GM18499 (cell line): ENCODE measurements around the gene LRBA.
"Not testable (repeated sequence)": the region's sequence is repeated elsewhere in the genome, so short reads cannot be mapped to it uniquely, and the experiment has no call there.

Experiments
- ATAC-seq: cut with Tn5 transposase; IDR thresholded peaks from one replicate; pipeline ENCODE4 v1.9.1; 2021; ENCODE audit warnings: moderate number of reproducible peaks; ENCODE audit not compliant: insufficient read depth, unreplicated experiment

The LRBA gene

DNA sequence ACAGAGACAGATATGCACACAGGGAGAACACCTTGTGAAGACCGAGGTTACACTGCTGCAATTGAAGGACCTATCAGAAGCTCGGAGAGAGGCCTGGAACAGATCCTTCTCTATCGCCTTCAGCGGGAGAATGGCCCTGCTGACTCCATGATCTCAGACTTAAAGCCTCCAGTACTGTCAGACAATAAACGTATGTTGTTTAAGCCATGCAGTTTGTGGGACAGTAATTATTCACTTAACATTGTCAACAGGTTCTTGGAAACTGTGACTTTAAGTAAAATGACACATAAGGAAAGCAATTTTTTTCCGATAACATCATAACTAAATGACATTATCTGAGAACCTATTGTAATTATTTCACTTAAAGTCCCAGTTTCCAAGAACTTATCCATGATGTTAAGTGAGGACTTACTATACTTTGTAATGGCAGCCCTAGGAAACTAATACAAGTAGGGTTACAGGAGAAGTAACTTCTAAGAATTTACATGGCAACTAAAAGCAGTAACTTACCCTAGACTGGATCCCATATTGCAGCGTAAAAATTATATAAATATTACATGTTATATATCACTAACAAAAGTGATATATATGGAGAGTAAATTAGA lies 613.9 kb downstream of the LRBA start:
- no peak for ATAC-seq

DNA sequence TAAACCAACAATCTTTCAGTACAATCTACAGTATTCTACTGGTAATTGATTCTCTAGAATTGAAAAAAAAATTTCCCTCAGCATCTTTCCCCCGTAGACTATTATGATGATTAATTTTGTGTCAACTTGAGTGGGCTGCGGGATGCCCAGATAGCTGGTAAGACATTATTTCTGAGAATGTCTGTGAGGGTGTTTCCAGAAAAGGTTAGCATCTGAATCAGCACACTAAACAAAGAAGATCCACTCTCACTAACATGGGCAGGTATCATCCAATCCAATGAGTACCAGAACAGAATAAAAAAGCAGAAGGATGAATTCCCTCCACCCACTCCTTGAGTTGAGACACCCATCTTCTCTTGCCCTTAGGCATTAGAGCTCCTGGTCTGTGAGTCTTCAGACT lies 619.2 kb downstream of the LRBA start:
- ATAC-seq, result no peak

DNA sequence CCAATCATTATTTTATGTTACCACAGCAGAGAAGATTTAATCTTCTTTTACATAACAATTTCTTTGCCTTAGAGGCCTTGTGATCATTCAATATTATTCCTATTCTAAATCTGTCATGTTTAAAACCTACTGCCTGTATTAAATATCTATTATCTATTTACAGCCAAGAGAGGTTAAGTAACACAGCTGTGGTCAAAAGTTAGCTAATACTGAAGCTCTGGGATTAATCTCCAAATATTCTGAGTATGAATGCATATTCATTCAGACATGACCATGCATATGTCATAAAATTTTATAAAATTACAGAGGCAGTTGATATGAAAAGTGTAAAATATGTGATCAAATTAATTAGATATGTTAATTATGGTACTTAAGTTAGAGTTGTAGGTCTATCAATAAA lies 621.0 kb downstream of the LRBA start:
- ATAC-seq, result no peak

DNA sequence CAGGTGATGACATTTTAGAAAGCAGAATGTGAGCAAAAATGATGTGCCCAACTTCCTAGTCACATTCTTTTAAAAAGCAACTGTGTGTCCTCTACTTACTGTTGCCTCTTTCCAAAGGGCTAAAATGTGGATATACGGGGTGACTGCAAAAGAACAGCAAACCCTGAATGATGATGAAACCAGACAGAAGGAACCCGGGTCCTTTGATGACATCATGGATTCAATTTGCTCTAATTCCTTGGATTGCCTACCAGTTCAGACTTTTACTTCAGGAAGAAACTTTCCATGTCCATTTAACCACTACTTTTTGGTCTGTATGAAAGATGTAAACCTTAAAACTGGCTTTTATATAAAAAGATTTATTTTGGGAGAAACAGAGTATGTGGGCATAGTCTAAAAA lies 624.0 kb downstream of the LRBA start:
- no peak for ATAC-seq

DNA sequence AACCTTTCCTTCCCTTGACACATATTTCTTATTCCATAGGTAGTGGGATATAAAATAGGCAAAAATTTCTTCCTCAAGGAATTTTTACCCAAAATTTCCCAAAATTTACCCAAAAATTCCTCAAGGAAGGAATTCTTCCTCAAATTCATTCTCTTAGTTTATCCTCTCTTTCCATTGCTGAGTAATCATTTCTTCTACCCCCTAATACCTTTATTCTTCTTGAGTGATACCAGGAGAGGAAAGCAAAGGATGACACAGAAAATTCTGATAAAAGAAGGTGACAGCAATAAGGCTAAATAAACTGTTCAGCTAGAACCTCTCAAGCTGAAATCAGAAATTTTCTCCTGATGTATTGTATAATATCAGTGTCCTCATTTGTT lies 624.6 kb downstream of the LRBA start:
- ATAC-seq, result no peak

DNA sequence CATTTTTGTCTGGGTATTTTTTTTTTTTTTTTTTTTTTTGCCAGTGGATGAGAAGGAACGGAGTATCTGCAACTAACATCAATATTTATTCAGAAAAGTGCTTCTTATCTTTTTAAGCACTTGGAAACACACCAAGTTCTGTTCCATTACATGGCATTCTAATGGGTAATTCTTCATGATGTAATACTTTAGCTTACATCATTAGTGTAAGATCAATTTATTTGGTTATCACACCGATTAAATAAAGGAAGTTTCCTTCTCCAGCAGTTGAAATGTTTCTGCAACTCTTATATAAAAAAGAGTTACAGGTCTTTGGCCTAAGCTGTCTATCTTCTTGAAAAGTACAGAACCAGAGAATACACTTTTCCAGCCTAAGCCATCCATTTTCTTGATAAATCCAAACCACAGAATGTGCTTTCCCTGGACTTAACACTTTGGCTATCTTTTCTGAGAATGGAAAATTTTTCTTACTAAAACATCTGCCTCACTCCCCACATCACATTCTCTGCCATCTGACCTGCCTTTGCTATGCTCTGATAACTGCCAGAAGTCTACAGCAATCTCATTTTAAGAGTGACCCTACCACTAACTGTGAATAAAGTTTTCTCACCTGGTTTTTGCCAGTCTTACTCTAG lies 625.1 kb downstream of the LRBA start:
- no peak for ATAC-seq

DNA sequence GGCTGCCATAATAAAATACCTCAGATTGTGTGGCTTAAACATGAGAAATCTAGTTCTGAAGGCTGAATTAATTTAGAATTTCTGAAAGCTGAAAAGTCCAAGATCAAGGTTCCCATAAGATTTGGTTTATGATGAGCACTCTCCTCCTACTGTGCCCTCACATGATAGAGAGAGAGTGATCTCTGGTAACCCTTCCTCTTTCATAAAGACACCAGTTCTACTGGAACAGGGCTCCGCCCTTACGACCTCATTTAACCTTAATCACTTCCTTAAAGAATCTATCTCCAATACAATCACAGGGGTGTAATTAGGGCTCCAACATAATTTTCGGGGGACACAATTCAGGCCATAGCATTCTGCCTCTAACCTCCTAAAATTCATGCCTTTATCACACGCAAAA lies 627.1 kb downstream of the LRBA start:
- ATAC-seq, result no peak

DNA sequence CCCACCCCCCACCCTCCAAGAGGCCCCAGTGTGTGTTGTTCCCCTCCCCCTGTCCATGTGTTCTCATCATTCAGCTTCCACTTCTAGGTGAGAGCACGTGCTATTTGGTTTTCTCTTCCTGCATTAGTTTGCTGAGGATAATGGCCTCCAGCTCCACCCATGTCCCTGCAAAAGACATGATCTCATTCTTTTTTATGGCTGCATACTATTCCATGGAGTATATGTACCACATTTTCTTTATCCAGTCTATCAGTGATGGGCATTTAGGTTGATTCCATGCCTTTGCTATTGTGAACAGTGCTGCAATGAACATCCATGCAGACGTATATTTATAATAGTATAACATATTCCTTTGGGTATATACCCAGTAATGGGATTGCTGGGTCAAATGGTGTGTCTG lies 628.7 kb downstream of the LRBA start:
- ATAC-seq, result not testable (repeated sequence)

DNA sequence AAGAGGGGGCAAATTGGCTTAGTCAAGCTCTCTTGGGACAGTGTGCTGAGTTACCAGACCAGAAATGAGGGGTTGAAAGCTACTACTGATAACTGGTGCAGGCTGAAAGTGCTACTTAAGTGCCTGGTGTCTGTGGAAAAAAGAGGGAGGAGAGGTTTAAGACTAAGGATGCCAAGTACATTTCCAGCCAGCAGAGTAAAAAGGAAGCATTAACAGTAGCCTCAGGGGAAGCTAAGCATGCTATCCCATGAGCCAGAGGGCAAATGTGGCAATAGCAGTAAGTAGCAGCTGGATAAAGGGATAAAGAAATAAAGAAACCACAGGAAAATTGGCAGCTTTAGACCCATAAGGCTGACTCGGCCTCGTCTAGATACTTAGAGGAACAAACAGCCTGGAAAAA lies 629.5 kb downstream of the LRBA start:
- no peak for ATAC-seq

DNA sequence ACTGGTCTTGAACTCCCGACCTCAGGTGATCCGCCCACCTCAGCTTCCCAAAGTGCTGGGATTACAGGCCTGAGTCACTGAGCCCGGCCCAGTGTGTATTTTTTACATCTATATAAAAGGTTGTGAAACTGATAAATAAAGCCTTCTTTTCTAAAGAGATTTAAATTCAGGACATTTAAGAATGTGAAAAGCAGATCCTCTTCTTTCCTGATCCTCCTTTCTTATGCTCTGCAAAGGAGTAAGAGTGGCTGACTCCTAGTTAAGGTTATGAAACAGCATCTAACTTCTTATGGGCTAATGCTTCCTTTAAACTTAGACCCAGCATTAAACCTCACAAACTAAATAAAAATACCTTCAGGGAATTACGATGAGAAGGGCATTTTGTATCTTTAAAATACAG lies 630.8 kb downstream of the LRBA start:
- ATAC-seq, result no peak

DNA sequence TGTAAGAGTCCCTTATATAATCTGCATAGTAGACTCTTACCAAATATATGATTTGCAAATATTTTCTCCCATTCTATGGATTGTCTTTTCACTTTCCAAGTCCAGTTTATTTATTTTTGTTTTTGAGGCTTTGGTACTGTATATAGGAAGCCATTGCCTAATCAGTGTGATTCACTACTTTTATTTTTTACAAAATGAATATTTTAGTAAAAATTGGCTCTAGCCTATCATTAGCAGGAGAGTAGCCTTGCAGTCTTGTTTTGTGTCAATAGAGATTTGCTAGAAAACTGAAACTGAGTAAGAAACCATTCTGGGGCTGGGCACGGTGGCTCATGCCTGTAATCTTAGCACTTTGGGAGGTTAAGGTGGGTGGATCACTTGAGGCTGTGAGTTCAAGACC lies 633.1 kb downstream of the LRBA start:
- no peak for ATAC-seq

DNA sequence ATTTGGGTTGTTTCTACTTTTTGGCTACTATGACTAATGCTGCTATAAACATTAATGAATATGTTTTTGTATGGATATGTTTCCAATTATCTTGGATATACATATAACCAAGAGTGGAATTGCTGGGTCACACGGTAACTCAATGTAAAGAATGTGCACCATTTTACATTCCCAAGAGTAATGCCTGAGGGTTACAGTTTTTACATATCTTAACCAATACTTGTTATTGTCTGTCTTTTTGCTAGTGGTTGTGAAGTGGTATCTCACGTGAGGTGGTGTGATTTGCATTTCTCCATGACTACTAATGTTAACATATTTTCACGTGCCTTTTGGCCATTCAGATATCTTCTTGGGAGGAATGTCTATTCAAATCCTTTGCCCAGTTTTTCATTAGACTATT lies 633.5 kb downstream of the LRBA start:
- no peak for ATAC-seq

DNA sequence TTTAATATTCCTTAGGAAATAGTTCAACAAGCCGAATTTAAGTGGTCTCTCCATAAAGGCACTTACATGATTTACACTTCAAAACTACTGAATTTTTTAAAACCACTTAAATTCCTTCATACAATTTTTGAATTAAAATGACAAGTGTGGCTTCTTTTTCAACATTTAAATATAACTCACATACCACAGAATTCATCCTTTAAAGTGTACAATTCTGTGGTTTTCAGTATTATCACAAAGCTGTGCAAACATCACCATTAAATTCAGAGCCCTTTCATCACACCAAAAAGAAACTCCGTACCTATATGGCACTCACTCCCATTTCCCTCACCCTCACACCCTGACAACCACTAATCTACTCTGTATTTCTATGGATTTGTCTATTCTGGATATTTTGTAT lies 634.0 kb downstream of the LRBA start:
- no peak for ATAC-seq

DNA sequence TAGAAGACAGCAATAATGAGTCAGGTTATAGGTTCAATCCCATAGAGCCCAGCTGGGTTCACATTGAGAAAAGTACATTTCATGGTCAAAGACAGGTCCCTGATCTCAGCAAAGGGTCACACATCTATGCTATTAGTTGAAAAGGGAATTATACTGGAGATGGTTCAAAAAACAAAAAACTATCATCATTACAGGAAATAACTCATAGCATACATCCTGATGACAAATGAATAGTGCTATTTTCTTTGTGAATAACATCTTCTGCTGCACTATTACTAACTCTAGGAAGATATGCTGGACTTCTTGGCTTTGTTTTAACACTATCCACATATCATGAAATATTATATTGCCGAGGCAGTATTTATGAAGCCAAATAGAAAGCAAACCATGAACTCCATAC lies 635.6 kb downstream of the LRBA start:
- ATAC-seq, result no peak

DNA sequence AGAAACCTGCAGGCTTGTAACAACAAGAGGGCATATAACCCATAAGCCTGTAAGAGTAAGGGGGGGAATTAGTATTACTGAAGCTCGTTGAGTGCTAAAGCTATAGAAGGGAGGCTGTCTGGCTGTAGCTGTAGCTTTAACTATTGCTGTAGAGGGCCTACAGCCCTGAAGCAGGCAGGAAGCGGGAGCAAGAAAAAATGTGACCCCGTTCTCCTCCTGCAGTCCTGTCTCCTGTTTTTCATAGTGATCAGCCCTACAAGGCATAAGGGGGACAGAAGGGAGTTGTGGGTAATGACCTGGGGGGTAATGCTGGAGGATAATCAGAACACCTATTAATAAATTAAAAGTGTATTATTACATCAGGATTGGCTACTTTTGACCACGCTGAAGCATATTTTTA lies 640.1 kb downstream of the LRBA start:
- no peak for ATAC-seq

DNA sequence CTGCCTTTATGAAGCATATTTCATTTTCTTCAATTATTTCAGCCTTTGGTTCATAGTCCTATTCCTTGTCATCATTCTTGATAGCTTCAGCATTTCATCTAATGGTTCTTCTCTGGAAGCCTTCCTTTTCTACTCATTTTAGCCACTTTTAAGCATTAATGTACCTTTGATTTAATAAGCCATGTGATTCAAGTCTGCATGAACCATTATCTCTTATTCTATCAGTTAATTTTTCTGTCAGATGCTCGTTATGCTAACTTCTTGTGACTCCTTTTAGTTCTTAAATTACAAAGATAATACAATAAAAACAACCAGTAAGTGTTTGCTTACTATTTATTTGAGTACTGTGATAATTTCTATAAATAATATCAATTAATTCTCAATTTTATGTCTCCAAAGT lies 643.2 kb downstream of the LRBA start:
- ATAC-seq, result no peak

DNA sequence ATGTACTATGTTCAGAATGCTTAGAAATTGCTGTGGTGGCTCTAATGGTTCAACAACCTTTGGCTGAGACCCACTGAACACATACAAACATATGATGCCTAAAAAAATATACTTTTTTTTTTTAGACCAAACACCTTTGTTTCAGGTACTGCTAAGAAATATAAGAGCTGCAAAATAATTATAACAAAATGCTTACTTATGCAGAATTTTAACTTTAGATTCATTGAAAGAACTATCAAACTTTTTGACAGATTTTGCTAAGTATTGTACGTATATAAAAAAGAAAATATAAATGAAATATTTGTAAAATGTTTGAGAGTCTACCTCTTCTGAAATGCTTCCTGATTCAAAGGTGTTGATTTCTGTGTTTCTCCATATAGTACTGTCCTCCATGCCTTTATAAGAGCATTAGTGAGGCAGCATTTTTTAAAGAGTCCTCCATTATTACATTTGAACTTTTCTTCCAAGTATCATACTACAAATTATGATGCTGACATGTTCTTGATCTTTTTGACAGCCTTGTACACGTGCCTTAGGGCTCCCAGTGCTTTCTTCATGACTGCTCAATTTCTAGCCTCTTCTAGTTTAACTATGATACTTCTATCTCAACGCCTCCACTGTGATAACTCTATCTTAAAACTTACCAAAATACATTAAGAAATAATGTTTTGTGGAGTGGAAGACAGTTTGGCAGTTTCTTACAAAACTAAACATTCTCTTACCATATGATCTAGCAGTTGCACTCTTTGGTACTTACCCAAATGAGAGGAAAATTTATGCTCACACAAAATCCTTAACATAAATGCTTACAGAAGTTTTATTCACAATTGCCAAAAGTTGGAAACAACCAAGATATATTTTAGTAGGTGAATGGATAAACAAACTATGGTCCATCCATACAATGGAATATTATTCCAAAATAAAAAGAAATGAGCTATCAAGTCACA lies 645.4 kb downstream of the LRBA start:
- ATAC-seq, result no peak

DNA sequence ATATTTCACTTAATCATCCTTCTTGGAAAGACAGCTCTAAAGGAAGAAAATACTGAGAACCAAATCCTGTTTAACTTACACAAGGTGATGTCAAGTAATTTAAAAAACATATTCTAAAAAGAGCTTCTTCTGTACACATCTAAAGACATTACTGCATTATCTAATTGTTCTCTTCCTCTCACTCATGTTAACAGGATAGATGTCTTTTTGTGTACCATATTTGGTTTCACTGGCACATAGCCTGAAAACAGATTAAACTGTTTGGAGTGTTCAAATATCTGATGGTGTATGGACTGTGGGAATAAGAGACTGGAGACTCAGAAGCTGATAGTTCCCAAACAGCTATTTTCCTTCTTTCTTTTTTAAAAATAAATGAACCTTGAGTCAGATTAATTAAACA lies 646.4 kb downstream of the LRBA start:
- no peak for ATAC-seq

DNA sequence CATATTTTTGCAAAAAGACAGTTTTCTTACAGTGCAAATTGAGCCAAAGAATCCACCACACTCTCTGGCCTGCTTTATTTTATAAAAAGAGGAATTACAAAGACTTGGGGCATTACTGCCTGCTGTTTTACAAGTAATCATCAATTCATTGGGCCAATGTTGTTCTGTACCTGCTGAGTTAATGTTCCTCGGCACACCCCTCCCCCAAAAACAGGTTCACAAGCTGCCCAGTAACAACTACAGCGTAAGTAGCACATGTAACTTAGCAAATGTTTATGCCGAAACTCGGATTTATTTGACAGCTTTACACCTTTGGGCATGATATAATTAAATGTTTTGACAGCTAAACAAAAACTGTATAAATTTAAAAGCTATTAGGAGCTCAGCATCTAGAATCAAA lies 647.8 kb downstream of the LRBA start:
- no peak for ATAC-seq

DNA sequence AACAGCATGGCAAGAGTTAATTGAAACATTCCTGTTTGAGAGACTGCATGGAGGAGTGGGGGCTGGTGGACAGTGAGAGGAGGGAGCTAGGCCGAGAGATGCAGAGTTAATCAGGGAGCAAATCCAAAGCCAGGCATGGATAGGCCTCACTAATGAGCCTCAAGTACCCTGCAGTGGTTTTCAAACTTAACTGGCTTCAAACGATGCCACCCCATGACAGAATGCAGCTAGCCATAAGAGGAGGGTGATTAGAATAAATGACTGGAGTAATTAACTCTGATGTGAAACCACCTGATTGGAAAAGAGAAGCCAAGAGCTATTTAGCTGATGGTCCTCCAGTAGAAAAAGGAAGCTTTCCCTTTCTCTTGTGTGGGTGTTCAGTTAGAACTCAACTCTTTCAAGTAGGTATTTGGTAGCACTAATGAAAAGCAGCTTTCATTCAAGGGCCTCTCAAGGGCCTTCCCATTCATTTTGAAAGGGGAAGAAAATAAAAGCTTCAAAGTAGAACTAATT lies 648.5 kb downstream of the LRBA start:
- ATAC-seq, result peak; percentile 58
